BLaER1 treated with 17β-estradiol and CSF1 and Interleukin-3, amounts not matched to agents 10 nM and 100 nM (cell line): ENCODE measurements around the gene TTYH1.

Experiments
- H3K27ac ChIP-seq, 11 experiments: shearing (Covaris generic); formaldehyde crosslinking; 2 replicates each; pipeline ENCODE4 v1.8.1; 2022
- H3K27me3 ChIP-seq, 11 experiments: shearing (Covaris generic); formaldehyde crosslinking; 2 replicates each; pipeline ENCODE4 v1.8.1; 2022
- H3K36me3 ChIP-seq, 11 experiments: shearing (Covaris generic); formaldehyde crosslinking; 2 replicates each; pipeline ENCODE4 v1.8.1; 2022
- H3K4me1 ChIP-seq, 10 experiments: shearing (Covaris generic); formaldehyde crosslinking; 2 replicates each; pipeline ENCODE4 v1.8.1; 2022
- H3K4me2 ChIP-seq, 11 experiments: shearing (Covaris generic); formaldehyde crosslinking; 2 replicates each; pipeline ENCODE4 v1.8.1; 2022
- H3K4me3 ChIP-seq, 10 experiments: shearing (Covaris generic); formaldehyde crosslinking; 2 replicates each; pipeline ENCODE4 v1.8.1; 2022
- H3K9ac ChIP-seq, 11 experiments: shearing (Covaris generic); formaldehyde crosslinking; 2 replicates each; pipeline ENCODE4 v1.8.1; 2022
- H3K9me3 ChIP-seq, 11 experiments: shearing (Covaris generic); formaldehyde crosslinking; replicated peaks in 1 of 11; 2 replicates each; pipeline ENCODE4 v1.8.1; 2022
- H4K20me1 ChIP-seq, 11 experiments: shearing (Covaris generic); formaldehyde crosslinking; 2 replicates each; pipeline ENCODE4 v1.8.1; 2022
- Cebpa-rat ChIP-seq, 11 experiments: shearing (Covaris generic); IDR thresholded peaks; 2 replicates each; pipeline ENCODE4 v1.8.1; 2022

TTYH1 gene

DNA sequence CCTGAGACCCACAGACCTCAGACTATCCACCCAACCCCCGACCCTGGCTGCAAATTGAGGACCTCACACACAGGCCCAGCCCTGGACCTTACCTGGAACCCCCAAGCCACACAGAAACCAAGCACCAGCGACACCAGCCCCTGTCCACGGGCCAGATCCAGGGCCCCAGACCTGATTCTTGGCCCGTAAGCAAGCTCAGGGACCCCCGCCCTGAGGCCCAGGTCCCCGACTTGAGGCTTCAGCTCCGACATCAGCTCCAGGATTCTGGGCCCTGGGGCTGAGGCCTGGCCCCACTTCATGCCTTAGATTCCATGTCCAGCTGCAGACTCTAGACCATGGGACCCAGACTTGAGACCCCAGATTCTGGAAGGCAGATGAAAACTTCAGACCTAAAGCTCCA is 6.3 kb downstream of the TTYH1 start:
- no peak overlapping the region for H3K27ac ChIP-seq
- H3K9ac ChIP-seq: no peak overlapping the region

DNA sequence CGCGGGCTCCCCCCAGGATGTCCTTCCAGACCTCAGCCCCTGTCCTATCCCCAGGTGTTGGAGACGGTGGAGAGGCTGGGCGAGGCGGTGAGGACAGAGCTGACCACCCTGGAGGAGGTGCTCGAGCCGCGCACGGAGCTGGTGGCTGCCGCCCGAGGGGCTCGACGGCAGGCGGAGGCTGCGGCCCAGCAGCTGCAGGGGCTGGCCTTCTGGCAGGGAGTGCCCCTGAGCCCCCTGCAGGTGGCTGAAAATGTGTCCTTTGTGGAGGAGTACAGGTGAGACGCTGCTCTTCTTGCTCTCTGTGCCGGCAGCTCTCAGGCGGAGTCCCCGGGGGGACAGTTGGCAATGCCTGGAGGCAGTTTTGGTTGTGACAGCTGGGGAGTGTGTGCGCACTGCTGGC is 6.9 kb downstream of the TTYH1 start:
- Histone ChIP-seq H3K27ac (no peak overlapping the region), H3K4me1 (peaks cover 19 to 60% (median 51%) of the 10 kb centered on the region in 10 experiments), H3K4me2 (no peak overlapping the region), H3K9ac (no peak overlapping the region), H3K27me3 (no peaks in the 10 kb centered on the region; a peak in 2 of 22 replicates), H3K9me3 (no peaks in the 10 kb centered on the region), H3K4me3 (no peak overlapping the region), H4K20me1 (no peaks in the 10 kb centered on the region; a peak in 1 of 22 replicates), H3K36me3 (no peaks in the 10 kb centered on the region; a peak in 1 of 22 replicates)
- no peak for TF ChIP-seq Cebpa-rat (IDR thresholded peaks at IDR 0.05)

More for the DNA sequence above, 6.3 kb downstream of the TTYH1 start:
- no peak for TF ChIP-seq Cebpa-rat (IDR thresholded peaks at IDR 0.05)
- no peaks in the 10 kb centered on the region for H3K9me3 ChIP-seq
- no peak overlapping the region for H3K4me2 ChIP-seq
- H3K4me3 ChIP-seq: no peak overlapping the region
- H3K4me1 ChIP-seq: peaks cover 21 to 62% (median 53%) of the 10 kb centered on the region in 10 experiments
- H3K27me3 ChIP-seq: peaks cover 0 to 5% (median 2%) of the 10 kb centered on the region in 11 experiments; a peak in 13 of 22 replicates
- no peaks in the 10 kb centered on the region; a peak in 1 of 22 replicates for H4K20me1 ChIP-seq
- no peaks in the 10 kb centered on the region; a peak in 1 of 22 replicates for H3K36me3 ChIP-seq

DNA sequence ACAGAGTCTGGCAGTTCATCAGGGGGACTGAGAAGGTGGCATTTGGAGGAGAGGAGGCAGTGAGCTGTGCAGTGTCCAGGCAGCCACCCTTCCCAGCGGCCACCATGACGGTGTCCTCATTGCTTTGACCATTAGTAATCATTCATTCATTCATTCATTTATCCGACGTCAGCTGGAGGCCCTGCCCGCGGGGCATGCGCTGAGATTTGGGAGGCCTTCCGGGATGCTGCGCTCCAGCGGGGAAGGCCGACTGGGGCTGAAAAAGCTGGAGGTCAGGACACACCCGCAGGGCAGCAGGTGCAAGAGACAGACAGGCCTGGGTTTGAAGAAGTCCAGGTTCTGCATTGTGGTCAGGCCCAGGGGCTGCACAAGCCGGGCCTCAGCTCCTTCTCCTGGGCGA is 8.9 kb downstream of the TTYH1 start:
- H3K4me1 ChIP-seq: peaks cover 0 to 53% (median 37%) of the 10 kb centered on the region in 10 experiments; a peak in 17 of 20 replicates
- H3K36me3 ChIP-seq: no peaks in the 10 kb centered on the region; a peak in 1 of 22 replicates
- no peak overlapping the region for H3K27ac ChIP-seq
- H3K9me3 ChIP-seq: no peaks in the 10 kb centered on the region
- no peak overlapping the region for H3K4me3 ChIP-seq
- no peak overlapping the region for H3K9ac ChIP-seq
- H3K27me3 ChIP-seq: peaks cover 0 to 9% (median 0%) of the 10 kb centered on the region in 11 experiments; a peak in 3 of 22 replicates
- no peak for TF ChIP-seq Cebpa-rat (IDR thresholded peaks at IDR 0.05)
- H4K20me1 ChIP-seq: no peaks in the 10 kb centered on the region; a peak in 1 of 22 replicates
- H3K4me2 ChIP-seq: no peak overlapping the region

DNA sequence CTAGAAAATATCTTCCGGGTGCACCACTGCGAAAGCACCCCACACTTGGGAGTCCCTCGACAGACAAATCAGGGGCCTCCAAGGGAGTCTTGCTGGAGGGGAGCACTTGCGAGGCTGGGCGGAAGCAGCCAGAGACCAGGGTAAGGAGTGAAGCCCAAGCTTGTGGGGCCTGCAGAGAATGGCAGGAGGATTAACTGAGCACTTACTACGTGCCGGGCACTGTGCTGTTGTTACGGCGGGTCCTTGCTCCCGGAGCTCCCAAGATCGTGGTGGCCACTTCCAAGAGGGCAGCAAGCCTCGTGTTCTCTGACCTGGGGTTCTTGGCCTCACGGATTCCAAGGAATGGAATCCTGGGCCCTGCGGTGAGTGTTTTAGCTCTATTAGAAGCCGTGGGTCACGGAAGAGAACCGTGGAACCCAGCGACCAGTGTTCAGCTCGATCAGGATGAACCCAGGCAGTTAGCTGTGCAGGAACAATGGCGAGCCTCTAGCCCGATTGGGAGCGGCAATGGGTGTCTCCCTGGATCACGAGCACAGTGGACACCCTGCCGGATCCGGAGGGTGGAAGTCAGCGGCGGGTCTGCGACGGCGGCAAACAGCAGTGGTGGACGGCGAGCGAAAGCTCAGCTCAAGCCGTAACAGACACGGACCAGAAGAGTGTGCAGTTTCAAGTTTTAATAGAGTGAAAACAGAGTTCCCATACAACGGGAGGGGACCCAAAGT is 9.6 kb downstream of the TTYH1 start:
- Histone ChIP-seq H3K4me3 (no peak overlapping the region), H3K9ac (no peak overlapping the region), H3K9me3 (no peaks in the 10 kb centered on the region), H3K4me2 (no peak overlapping the region), H4K20me1 (peaks cover 0 to 5% (median under 1%) of the 10 kb centered on the region in 11 experiments; a peak in 6 of 22 replicates), H3K36me3 (no peaks in the 10 kb centered on the region; a peak in 1 of 22 replicates), H3K4me1 (peaks cover 0 to 53% (median 34%) of the 10 kb centered on the region in 10 experiments; a peak in 17 of 20 replicates), H3K27ac (no peak overlapping the region), H3K27me3 (peaks cover 0 to 10% (median 0%) of the 10 kb centered on the region in 11 experiments; a peak in 4 of 22 replicates)
- TF ChIP-seq Cebpa-rat (IDR thresholded peaks at IDR 0.05): no peak

DNA sequence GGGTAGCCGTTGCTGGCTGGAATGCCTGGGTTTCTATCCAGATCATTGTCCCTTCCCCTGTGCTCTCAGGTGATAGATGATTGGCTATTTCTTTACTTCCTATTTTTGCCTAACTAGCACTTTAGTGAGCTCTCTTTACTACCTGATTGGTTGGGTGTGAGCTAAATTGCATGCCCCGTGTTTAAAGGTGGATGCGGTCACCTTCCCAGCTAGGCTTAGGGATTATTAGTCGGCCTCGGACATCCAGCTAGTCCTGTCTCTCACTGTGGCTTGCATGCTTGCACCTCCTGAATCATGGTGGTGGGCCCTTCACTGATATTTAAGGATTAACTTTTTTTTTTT is 10.1 kb downstream of the TTYH1 start:
- H3K36me3 ChIP-seq: no peaks in the 10 kb centered on the region; a peak in 1 of 22 replicates
- no peak overlapping the region; a peak in 1 of 22 replicates for H3K4me2 ChIP-seq
- H3K9ac ChIP-seq: no peak overlapping the region
- no peaks in the 10 kb centered on the region for H3K9me3 ChIP-seq
- peaks cover 5 to 53% (median 35%) of the 10 kb centered on the region in 10 experiments; a peak in 18 of 20 replicates for H3K4me1 ChIP-seq
- H3K4me3 ChIP-seq: no peak overlapping the region
- H3K27me3 ChIP-seq: peaks cover 0 to 15% (median 0%) of the 10 kb centered on the region in 11 experiments; a peak in 4 of 22 replicates
- no peak for TF ChIP-seq Cebpa-rat (IDR thresholded peaks at IDR 0.05)
- peaks cover 0 to 10% (median 5%) of the 10 kb centered on the region in 11 experiments; a peak in 7 of 22 replicates for H4K20me1 ChIP-seq
- H3K27ac ChIP-seq: no peak overlapping the region

DNA sequence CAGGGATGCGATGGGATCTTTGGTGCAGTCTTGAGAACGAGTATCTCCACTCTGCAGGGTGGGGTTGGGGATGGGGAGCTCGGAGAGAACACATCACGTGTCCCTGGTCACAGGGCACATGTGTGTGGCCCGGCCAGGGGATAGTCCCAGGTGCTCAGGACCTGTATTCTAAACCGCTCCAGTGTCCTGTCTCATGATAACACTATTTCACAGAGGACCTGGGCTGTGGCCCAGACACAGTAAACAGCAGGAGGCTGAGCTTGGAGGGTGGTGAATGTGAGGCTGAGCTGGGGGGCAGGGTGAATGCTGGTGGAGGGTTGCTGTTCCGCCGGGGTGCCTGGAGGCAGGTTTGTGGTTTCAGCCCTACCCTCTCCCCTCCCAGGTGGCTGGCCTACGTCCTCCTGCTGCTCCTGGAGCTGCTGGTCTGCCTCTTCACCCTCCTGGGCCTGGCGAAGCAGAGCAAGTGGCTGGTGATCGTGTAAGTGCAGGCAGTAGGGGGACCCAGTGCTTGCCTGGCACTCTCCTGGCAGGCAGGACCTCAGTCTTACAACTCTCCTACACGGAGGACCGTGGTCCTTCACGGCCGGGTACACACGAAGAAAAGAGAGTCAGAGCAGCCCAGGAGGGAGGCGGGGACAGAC is 11.1 kb downstream of the TTYH1 start:
- peak overlapping the region in 10 of 11 experiments; percentile 32 to 78 (median 64); a peak in 16 of 22 replicates for H3K4me2 ChIP-seq
- peak overlapping the region in 4 of 11 experiments; percentile 27 to 48 (median 40); a peak in 5 of 22 replicates for H3K27ac ChIP-seq
- no peak overlapping the region for H3K4me3 ChIP-seq
- peak overlapping the region in 4 of 11 experiments; percentile 22 to 62 (median 51); a peak in 5 of 22 replicates for H3K9ac ChIP-seq
- peaks cover 9 to 54% (median 36%) of the 10 kb centered on the region in 10 experiments; a peak in 18 of 20 replicates for H3K4me1 ChIP-seq
- no peaks in the 10 kb centered on the region for H3K9me3 ChIP-seq
- TF ChIP-seq Cebpa-rat (IDR thresholded peaks at IDR 0.05): no peak
- peaks cover 0 to 16% (median 0%) of the 10 kb centered on the region in 11 experiments; a peak in 4 of 22 replicates for H3K27me3 ChIP-seq
- no peaks in the 10 kb centered on the region; a peak in 1 of 22 replicates for H3K36me3 ChIP-seq
- H4K20me1 ChIP-seq: peaks cover 0 to 13% (median 6%) of the 10 kb centered on the region in 11 experiments; a peak in 9 of 22 replicates

DNA sequence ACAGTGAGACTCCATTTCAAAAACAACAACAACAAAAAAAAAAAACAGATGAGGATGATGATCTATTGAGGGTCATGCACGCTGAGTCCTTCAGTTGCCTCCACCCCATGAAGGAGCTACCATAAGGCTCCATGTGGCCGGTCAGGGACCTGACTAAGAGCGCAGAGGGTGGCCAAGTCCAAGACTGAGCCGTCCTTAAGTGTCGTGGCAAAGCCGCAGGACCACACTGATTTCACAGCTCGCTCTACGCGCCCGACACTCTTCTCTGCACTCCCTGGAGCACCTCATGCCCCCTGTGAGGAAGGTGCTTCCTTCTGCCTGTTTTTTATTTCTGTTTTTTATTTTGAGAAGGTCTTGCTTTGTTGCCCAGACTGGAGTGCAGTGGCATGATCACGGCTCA is 12.3 kb downstream of the TTYH1 start:
- Histone ChIP-seq H3K4me3 (no peak overlapping the region), H3K27ac (no peak overlapping the region), H4K20me1 (peaks cover 0 to 25% (median 8%) of the 10 kb centered on the region in 11 experiments; a peak in 12 of 22 replicates), H3K4me1 (peaks cover 12 to 49% (median 37%) of the 10 kb centered on the region in 10 experiments; a peak in 18 of 20 replicates), H3K27me3 (peaks cover 0 to 16% (median 0%) of the 10 kb centered on the region in 11 experiments; a peak in 4 of 22 replicates), H3K9me3 (no peaks in the 10 kb centered on the region), H3K36me3 (no peaks in the 10 kb centered on the region; a peak in 1 of 22 replicates), H3K9ac (0 out of 22 replicates have a peak overlapping the region, but pooled peaks of 2 of the 11 experiments have one; percentile 13 to 21), H3K4me2 (peak overlapping the region in 8 of 11 experiments; percentile 4 to 65 (median 24); a peak in 12 of 22 replicates)
- TF ChIP-seq Cebpa-rat (IDR thresholded peaks at IDR 0.05): no peak

DNA sequence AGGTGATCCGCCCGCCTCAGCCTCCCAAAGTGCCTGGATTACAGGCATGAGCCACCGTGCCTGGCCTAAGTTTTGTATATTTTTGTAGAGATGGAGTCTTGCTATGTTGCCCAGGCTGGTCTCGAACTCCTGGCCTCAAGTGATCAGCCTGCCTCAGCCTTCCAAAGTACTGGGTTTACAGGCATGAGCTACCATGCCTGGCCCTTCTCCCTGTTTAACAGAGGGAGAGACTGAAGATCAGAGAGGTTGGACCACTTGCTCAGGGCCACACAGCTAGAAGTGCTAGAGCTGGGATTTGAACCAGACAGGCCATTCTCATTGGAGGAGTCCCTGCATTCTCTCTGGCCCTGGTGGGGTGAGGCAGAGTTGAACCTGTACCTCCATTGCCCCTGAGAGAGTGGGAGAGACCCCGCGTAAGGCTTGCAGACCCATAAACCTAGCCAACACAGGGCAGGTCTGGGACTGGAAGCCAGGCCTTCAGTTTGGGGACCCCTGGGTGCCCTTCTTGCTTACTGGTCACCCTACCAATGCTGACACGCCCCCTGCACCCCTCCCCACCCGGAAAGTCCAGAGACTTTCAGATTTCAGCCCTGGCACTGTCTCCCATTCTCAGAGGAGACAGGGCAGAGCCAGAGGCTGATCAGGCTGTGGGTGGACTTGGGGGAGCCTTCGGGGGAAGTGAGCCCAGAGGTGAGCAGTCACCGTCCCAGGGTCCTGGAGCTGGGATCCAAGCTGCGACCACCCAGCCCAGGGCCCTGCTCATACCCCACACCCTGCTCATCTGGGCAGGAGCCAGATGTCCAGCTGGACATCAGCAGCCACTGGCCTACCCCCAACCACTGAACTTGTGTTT is 13.3 kb downstream of the TTYH1 start:
- no peak for TF ChIP-seq Cebpa-rat (IDR thresholded peaks at IDR 0.05)
- Histone ChIP-seq H3K27me3 (peaks cover 0 to 16% (median 0%) of the 10 kb centered on the region in 11 experiments; a peak in 4 of 22 replicates), H4K20me1 (peaks cover 0 to 31% (median 10%) of the 10 kb centered on the region in 11 experiments; a peak in 12 of 22 replicates), H3K9me3 (no peaks in the 10 kb centered on the region), H3K9ac (0 out of 22 replicates have a peak overlapping the region, but pooled peaks of 2 of the 11 experiments have one; percentile 13 to 65), H3K27ac (no peak overlapping the region), H3K4me1 (peaks cover 12 to 49% (median 37%) of the 10 kb centered on the region in 10 experiments; a peak in 18 of 20 replicates), H3K4me2 (peak overlapping the region in 5 of 11 experiments; percentile 4 to 65 (median 38); a peak in 8 of 22 replicates), H3K4me3 (no peak overlapping the region), H3K36me3 (no peaks in the 10 kb centered on the region; a peak in 1 of 22 replicates)
